ENCODE measurements around the gene KCTD5.

- TF ChIP-seq CREB1 (CRISPR knock-in tag; IDR thresholded peaks at IDR 0.05) (peak; percentile 82), CTCF (IDR thresholded peaks at IDR 0.05) (no peak), CBFB (CRISPR knock-in tag; IDR thresholded peaks at IDR 0.05; ENCODE audit: low read depth) (no peak), STAT6 (CRISPR knock-in tag; conservative IDR thresholded peaks at IDR 0.05; ENCODE audit: low read depth) (no peak), ERG (CRISPR knock-in tag; IDR thresholded peaks at IDR 0.05) (no peak), IRF2 (CRISPR knock-in tag; IDR thresholded peaks at IDR 0.05; ENCODE audit: borderline replicate concordance, low read depth) (no peak), ZNF416 (CRISPR knock-in tag; IDR thresholded peaks at IDR 0.05) (no peak), ATF6 (CRISPR knock-in tag; IDR thresholded peaks at IDR 0.05) (no peak), ATF1 (CRISPR knock-in tag; IDR thresholded peaks at IDR 0.05) (no peak), ATF2 (CRISPR knock-in tag; IDR thresholded peaks at IDR 0.05; ENCODE audit: borderline replicate concordance, low read depth) (0 out of 2 replicates have a peak, but pooled peaks have one; percentile 38)
Measured at GRCh38 chr16:2715519-2715918, 33.2 kb downstream of the KCTD5 start.
